Neural progenitor cell (in vitro differentiated cells): Measurements from ENCODE around the gene POMT2. TPM values are rescaled to one million over a fixed set of nuclear protein-coding genes. Genes with fewer than 3 reads are reported as not detected.

ENCODE experiments used
- DNase-seq: peaks from one replicate; pipeline ENCODE4 v3.0.0-alpha.2; 2016; ENCODE audit warnings: low spot score
- H2AFZ ChIP-seq: fragments of 200-600 bp; sonication (generic); replicated peaks from 2 replicates; pipeline ENCODE4 v1.6.1; 2016; ENCODE audit warnings: antibody characterized with exemption
- H3F3A ChIP-seq: fragments of 200-600 bp; sonication (generic); 2 replicates; pipeline ENCODE4 v1.6.1; 2016; ENCODE audit warnings: antibody characterized with exemption, low read depth
- H3K27ac ChIP-seq: fragments of 200-600 bp; sonication (generic); 2 replicates; pipeline ENCODE4 v1.5.1; 2016; ENCODE audit warnings: mild to moderate bottlenecking
- H3K27me3 ChIP-seq: fragments of 200-600 bp; sonication (generic); 2 replicates; pipeline ENCODE4 v1.6.1; 2016; ENCODE audit warnings: mild to moderate bottlenecking, moderate library complexity
- H3K36me3 ChIP-seq: fragments of 200-600 bp; sonication (generic); 2 replicates; pipeline ENCODE4 v1.5.1; 2016
- H3K4me1 ChIP-seq: fragments of 200-600 bp; sonication (generic); 2 replicates; pipeline ENCODE4 v1.6.1; 2016; ENCODE audit warnings: mixed run types
- H3K4me2 ChIP-seq: fragments of 200-600 bp; sonication (generic); 2 replicates; pipeline ENCODE4 v1.6.1; 2016
- H3K4me3 ChIP-seq: fragments of 200-600 bp; sonication (generic); 2 replicates; pipeline ENCODE4 v1.5.1; 2016
- H3K79me2 ChIP-seq: fragments of 200-600 bp; sonication (generic); 2 replicates; pipeline ENCODE4 v1.6.1; 2016; ENCODE audit warnings: low read depth
- H3K9ac ChIP-seq: fragments of 200-600 bp; sonication (generic); 2 replicates; pipeline ENCODE4 v1.6.1; 2016
- H3K9me3 ChIP-seq: fragments of 200-600 bp; sonication (generic); 2 replicates; pipeline ENCODE4 v1.5.1; 2016; ENCODE audit warnings: low read depth
- H4K20me1 ChIP-seq: fragments of 200-600 bp; sonication (generic); 2 replicates; pipeline ENCODE4 v1.6.1; 2016; ENCODE audit warnings: low read depth
- H3K27ac Mint-ChIP-seq: 3 replicates; pipeline ENCODE4 v1.8.0; 2021; ENCODE audit warnings: mixed read lengths
- H3K27me3 Mint-ChIP-seq: 2 replicates; pipeline ENCODE4 v1.8.0; 2022; ENCODE audit warnings: low read depth, mild to moderate bottlenecking, inconsistent platforms, moderate library complexity, mixed read lengths; ENCODE audit not compliant: insufficient read depth
- H3K36me3 Mint-ChIP-seq: 3 replicates; pipeline ENCODE4 v1.8.0; 2021; ENCODE audit warnings: mixed read lengths
- H3K4me1 Mint-ChIP-seq: 3 replicates; pipeline ENCODE4 v1.8.0; 2021; ENCODE audit warnings: mixed read lengths
- H3K4me3 Mint-ChIP-seq: 3 replicates; pipeline ENCODE4 v1.8.0; 2021; ENCODE audit warnings: mild to moderate bottlenecking, moderate library complexity, mixed read lengths
- H3K9me3 Mint-ChIP-seq: 3 replicates; pipeline ENCODE4 v1.8.0; 2020; ENCODE audit warnings: mixed read lengths
- CTCF ChIP-seq: fragments of 200-600 bp; sonication (generic); IDR thresholded peaks from 2 replicates; pipeline ENCODE4 v1.5.1; 2017; ENCODE audit warnings: antibody characterized with exemption, mild to moderate bottlenecking
- EZH2 ChIP-seq: fragments of 200-600 bp; sonication (generic); IDR thresholded peaks from 2 replicates; pipeline ENCODE4 v1.6.1; 2017; ENCODE audit warnings: antibody characterized with exemption, mild to moderate bottlenecking, moderate library complexity
- EZH2phosphoT487 ChIP-seq: fragments of 200-600 bp; sonication (generic); IDR thresholded peaks from 2 replicates; pipeline ENCODE4 v1.6.1; 2017; ENCODE audit warnings: antibody characterized with exemption
- total RNA-seq: library from RNA; depleted of rRNA; stranded (reverse); fragments of >200 nt; gene quantifications from 2 replicates; pipeline ENCODE4 v1.2.3, GENCODE V29; 2015; ENCODE audit warnings: low replicate concordance

Gene POMT2
- total RNA-seq, 1 donor from 2014 or later = 6.2 TPM

- Histone ChIP-seq H3K27ac (no peak overlapping the region), H2AFZ (no peak overlapping the region), H3K9ac (no peak overlapping the region), H3K79me2 (no peaks in the 10 kb centered on the region), H3K4me2 (no peak overlapping the region), H4K20me1 (no peaks in the 10 kb centered on the region), H3K27me3 (no peaks in the 10 kb centered on the region), H3F3A (no peaks in the 10 kb centered on the region), H3K9me3 (no peaks in the 10 kb centered on the region), H3K36me3 (no peaks in the 10 kb centered on the region), H3K4me1 (peaks cover 4% of the 10 kb centered on the region), H3K4me3 (no peak overlapping the region)
- no peak for TF ChIP-seq CTCF
- TF ChIP-seq EZH2 = no peak
- no peak for TF ChIP-seq EZH2phosphoT487
- peaks cover 21% of the 10 kb centered on the region for H3K36me3 Mint-ChIP-seq
- H3K9me3 Mint-ChIP-seq = no peaks in the 10 kb centered on the region
- no peaks in the 10 kb centered on the region for H3K27me3 Mint-ChIP-seq
- no peak overlapping the region for H3K27ac Mint-ChIP-seq
- no peak for DNase-seq
- H3K4me1 Mint-ChIP-seq = peaks cover 5% of the 10 kb centered on the region
- H3K4me3 Mint-ChIP-seq = no peak overlapping the region
These were observed 27.1 kb upstream of the POMT2 start for GRCh38 chr14:77347751-77348150.

GRCh38 chr14:77346495-77346894 lies 25.8 kb upstream of the POMT2 start:
- no peak for TF ChIP-seq EZH2
- TF ChIP-seq CTCF = no peak
- TF ChIP-seq EZH2phosphoT487 = no peak
- H3F3A ChIP-seq = no peaks in the 10 kb centered on the region
- no peak overlapping the region for H3K4me3 ChIP-seq
- no peak overlapping the region for H3K27ac ChIP-seq
- H3K27me3 ChIP-seq = no peaks in the 10 kb centered on the region
- H4K20me1 ChIP-seq = no peaks in the 10 kb centered on the region
- no peak for DNase-seq
- Mint-ChIP-seq H3K4me3 (no peak overlapping the region), H3K27me3 (no peaks in the 10 kb centered on the region), H3K4me1 (peaks cover 5% of the 10 kb centered on the region), H3K36me3 (peaks cover 23% of the 10 kb centered on the region), H3K9me3 (no peaks in the 10 kb centered on the region), H3K27ac (no peak overlapping the region)
- no peaks in the 10 kb centered on the region for H3K79me2 ChIP-seq
- no peak overlapping the region for H3K4me2 ChIP-seq
- H3K9me3 ChIP-seq = no peaks in the 10 kb centered on the region
- no peak overlapping the region for H2AFZ ChIP-seq
- no peak overlapping the region for H3K9ac ChIP-seq
- no peaks in the 10 kb centered on the region for H3K36me3 ChIP-seq
- H3K4me1 ChIP-seq = peaks cover 4% of the 10 kb centered on the region

- no peak for DNase-seq
- TF ChIP-seq EZH2 = no peak
- TF ChIP-seq EZH2phosphoT487 = no peak
- no peak for TF ChIP-seq CTCF
- Histone ChIP-seq H3K4me2 (no peak overlapping the region), H3K4me3 (no peak overlapping the region), H3K36me3 (no peaks in the 10 kb centered on the region), H3K9me3 (no peaks in the 10 kb centered on the region), H3K9ac (no peak overlapping the region), H3K79me2 (no peaks in the 10 kb centered on the region), H2AFZ (no peak overlapping the region), H3K27ac (no peak overlapping the region), H4K20me1 (no peaks in the 10 kb centered on the region), H3K27me3 (no peaks in the 10 kb centered on the region), H3K4me1 (peaks cover 4% of the 10 kb centered on the region), H3F3A (no peaks in the 10 kb centered on the region)
- Mint-ChIP-seq H3K9me3 (no peaks in the 10 kb centered on the region), H3K27ac (no peak overlapping the region), H3K27me3 (no peaks in the 10 kb centered on the region), H3K4me3 (no peak overlapping the region), H3K4me1 (peaks cover 5% of the 10 kb centered on the region), H3K36me3 (peaks cover 24% of the 10 kb centered on the region)
These were observed 23.8 kb upstream of the POMT2 start for GRCh38 chr14:77344377-77344996.
